PC-3 (cell line): ENCODE measurements around the gene AEBP2.

Experiments
- EZH2phosphoT487 ChIP-seq: fragments of 300-600 bp; sonication (generic); IDR thresholded peaks from 2 replicates; pipeline ENCODE4 v1.6.1; 2018; ENCODE audit warnings: mild to moderate bottlenecking, antibody characterized with exemption, low read length, borderline replicate concordance
- TF ChIP-seq, protein P1 (sequence below): fragments of 300-600 bp; sonication (generic); conservative IDR thresholded peaks from 2 replicates; pipeline ENCODE4 v1.5.1; 2017; ENCODE audit warnings: antibody characterized with exemption, low read depth, mild to moderate bottlenecking, low read length

- TF ChIP-seq, protein P1, sequence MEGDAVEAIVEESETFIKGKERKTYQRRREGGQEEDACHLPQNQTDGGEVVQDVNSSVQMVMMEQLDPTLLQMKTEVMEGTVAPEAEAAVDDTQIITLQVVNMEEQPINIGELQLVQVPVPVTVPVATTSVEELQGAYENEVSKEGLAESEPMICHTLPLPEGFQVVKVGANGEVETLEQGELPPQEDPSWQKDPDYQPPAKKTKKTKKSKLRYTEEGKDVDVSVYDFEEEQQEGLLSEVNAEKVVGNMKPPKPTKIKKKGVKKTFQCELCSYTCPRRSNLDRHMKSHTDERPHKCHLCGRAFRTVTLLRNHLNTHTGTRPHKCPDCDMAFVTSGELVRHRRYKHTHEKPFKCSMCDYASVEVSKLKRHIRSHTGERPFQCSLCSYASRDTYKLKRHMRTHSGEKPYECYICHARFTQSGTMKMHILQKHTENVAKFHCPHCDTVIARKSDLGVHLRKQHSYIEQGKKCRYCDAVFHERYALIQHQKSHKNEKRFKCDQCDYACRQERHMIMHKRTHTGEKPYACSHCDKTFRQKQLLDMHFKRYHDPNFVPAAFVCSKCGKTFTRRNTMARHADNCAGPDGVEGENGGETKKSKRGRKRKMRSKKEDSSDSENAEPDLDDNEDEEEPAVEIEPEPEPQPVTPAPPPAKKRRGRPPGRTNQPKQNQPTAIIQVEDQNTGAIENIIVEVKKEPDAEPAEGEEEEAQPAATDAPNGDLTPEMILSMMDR: no peak
- TF ChIP-seq EZH2phosphoT487: no peak
Observed at GRCh38 chr12:19496219-19496878, 57.1 kb downstream of the AEBP2 start.
